ENCODE measurements around the gene PRR14L.

DNA sequence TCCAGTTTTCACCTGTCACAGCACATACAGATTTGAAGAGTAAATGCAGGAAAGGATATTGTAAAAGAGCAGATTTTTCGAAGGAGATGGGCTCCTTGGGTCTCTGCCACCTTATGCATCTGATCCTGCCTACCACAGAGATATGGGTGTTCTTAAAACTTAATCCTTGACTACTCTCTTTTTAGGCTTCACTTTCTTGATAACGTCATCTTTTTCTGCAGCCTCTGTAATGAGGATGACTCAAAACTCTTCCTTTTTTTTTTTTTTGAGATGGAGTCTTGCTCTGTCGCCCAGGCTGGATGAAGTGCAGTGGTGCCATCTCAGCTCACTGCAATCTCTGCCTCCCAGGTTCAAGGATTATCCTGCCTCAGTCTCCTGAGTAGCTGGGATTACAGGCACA is 7.8 kb downstream of the PRR14L start:
- TF ChIP-seq CTCF (IDR thresholded peaks at IDR 0.05) (no peak), POLR2A (IDR thresholded peaks at IDR 0.05) (no peak)

All from testis (tissue), 2 donors.